Astrocyte (in vitro differentiated cells and primary cell): Measurements from ENCODE around the gene JAK3. TPM values are rescaled to one million over a fixed set of nuclear protein-coding genes. Genes with fewer than 3 reads are reported as not detected.

Experiments
- DNase-seq: peaks from one replicate; pipeline ENCODE4 v3.0.0-alpha.2; 2010; ENCODE audit warnings: low read depth
- FAIRE-seq: peaks from 2 replicates; lab custom pipeline; 2011; peaks lifted over from hg19 to GRCh38; lab: Jason Lieb, UNC
- H2AFZ ChIP-seq: 2 replicates; pipeline ENCODE4 v1.6.0; 2012; ENCODE audit warnings: low read depth, low read length, inconsistent platforms
- H3K27ac ChIP-seq: 2 replicates; pipeline ENCODE4 v1.5.1; 2011; ENCODE audit warnings: low read depth, low read length, inconsistent platforms
- H3K27me3 ChIP-seq: 2 replicates; pipeline ENCODE4 v1.6.0; 2011; ENCODE audit warnings: low read length, inconsistent platforms; ENCODE audit not compliant: insufficient read depth
- H3K36me3 ChIP-seq: 2 replicates; pipeline ENCODE4 v1.5.1; 2011; ENCODE audit warnings: low read length, inconsistent platforms; ENCODE audit not compliant: insufficient read depth
- H3K4me1 ChIP-seq: 2 replicates; pipeline ENCODE4 v1.5.1; 2011; ENCODE audit warnings: low read length, inconsistent platforms; ENCODE audit not compliant: insufficient read depth
- H3K4me2 ChIP-seq: 2 replicates; pipeline ENCODE4 v1.6.0; 2012; ENCODE audit warnings: low read length, inconsistent platforms
- H3K4me3 ChIP-seq: 2 replicates; pipeline ENCODE4 v1.5.1; 2011; ENCODE audit warnings: low read depth, mild to moderate bottlenecking, low read length, inconsistent platforms; ENCODE audit not compliant: insufficient read depth
- H3K79me2 ChIP-seq: 2 replicates; pipeline ENCODE4 v1.6.0; 2012; ENCODE audit warnings: mild to moderate bottlenecking, low read length, inconsistent platforms; ENCODE audit not compliant: insufficient read depth
- H3K9ac ChIP-seq: 2 replicates; pipeline ENCODE4 v1.6.0; 2012; ENCODE audit warnings: mild to moderate bottlenecking, low read length, inconsistent platforms
- H3K9me3 ChIP-seq: 2 replicates; pipeline ENCODE4 v1.5.1; 2012; ENCODE audit warnings: low read depth, mild to moderate bottlenecking, low read length, inconsistent platforms; ENCODE audit not compliant: insufficient read depth
- H4K20me1 ChIP-seq: 2 replicates; pipeline ENCODE4 v1.6.0; 2012; ENCODE audit warnings: low read length, inconsistent platforms; ENCODE audit not compliant: insufficient read depth
- H3K27ac Mint-ChIP-seq: one replicate; pipeline ENCODE4 v1.8.0; 2021; ENCODE audit warnings: mild to moderate bottlenecking, mixed read lengths; ENCODE audit not compliant: unreplicated experiment
- H3K27me3 Mint-ChIP-seq: one replicate; pipeline ENCODE4 v1.8.0; 2021; ENCODE audit warnings: low read depth, mixed read lengths; ENCODE audit not compliant: unreplicated experiment
- H3K36me3 Mint-ChIP-seq: one replicate; pipeline ENCODE4 v1.8.0; 2021; ENCODE audit warnings: low read depth, mixed read lengths; ENCODE audit not compliant: unreplicated experiment
- H3K4me1 Mint-ChIP-seq: one replicate; pipeline ENCODE4 v1.8.0; 2021; ENCODE audit warnings: low read depth, mixed read lengths; ENCODE audit not compliant: unreplicated experiment
- H3K4me3 Mint-ChIP-seq: one replicate; pipeline ENCODE4 v1.8.0; 2021; ENCODE audit warnings: mild to moderate bottlenecking, moderate library complexity, mixed read lengths; ENCODE audit not compliant: unreplicated experiment
- H3K9me3 Mint-ChIP-seq: one replicate; pipeline ENCODE4 v1.8.0; 2021; ENCODE audit warnings: mild to moderate bottlenecking, mixed read lengths; ENCODE audit not compliant: unreplicated experiment
- CTCF ChIP-seq: IDR thresholded peaks from 2 replicates; pipeline ENCODE4 v1.5.1; 2011; ENCODE audit warnings: low read depth, mild to moderate bottlenecking, inconsistent platforms, low read length, moderate library complexity; ENCODE audit not compliant: insufficient read depth
- EZH2 ChIP-seq: IDR thresholded peaks from 2 replicates; pipeline ENCODE4 v1.6.1; 2012; ENCODE audit warnings: mild to moderate bottlenecking, low read length, inconsistent platforms; ENCODE audit not compliant: insufficient read depth
- total RNA-seq: library from RNA; stranded (reverse); gene quantifications from 2 replicates; pipeline ENCODE4 v1.2.1, GENCODE V29; 2021

The JAK3 gene
- total RNA-seq, 1 donor from 2014 or later: 1.00 TPM

GRCh38 chr19:17794731-17795494, 52.9 kb downstream of the JAK3 start, which contains the start of gene B3GNT3:
B3GNT3 (plus strand) TSS chr19:17795138; CDS start chr19:17807808, 12,670 bp downstream.
- no peaks in the 10 kb centered on the region for H3K36me3 ChIP-seq
- no peaks in the 10 kb centered on the region for H3K4me1 ChIP-seq
- no peak for FAIRE-seq
- Mint-ChIP-seq H3K4me1 (peaks cover 2% of the 10 kb centered on the region), H3K4me3 (no peak within 1 kb of the TSS), H3K36me3 (no peaks in the 10 kb centered on the region), H3K9me3 (no peaks in the 10 kb centered on the region), H3K27me3 (peaks cover 41% of the 10 kb centered on the region), H3K27ac (no peak within 1 kb of the TSS)
- H3K4me2 ChIP-seq: peak within 1 kb of the TSS; percentile 11
- no peaks in the 10 kb centered on the region for H4K20me1 ChIP-seq
- TF ChIP-seq EZH2 (peak; percentile 82), CTCF (no peak)
- DNase-seq: no peak
- H3K79me2 ChIP-seq: no peaks in the 10 kb centered on the region
- H3K4me3 ChIP-seq: no peak within 1 kb of the TSS
- no peak within 1 kb of the TSS for H2AFZ ChIP-seq
- H3K9ac ChIP-seq: no peak within 1 kb of the TSS
- H3K27me3 ChIP-seq: peaks cover 32% of the 10 kb centered on the region
- no peak within 1 kb of the TSS for H3K27ac ChIP-seq
- no peaks in the 10 kb centered on the region for H3K9me3 ChIP-seq

GRCh38 chr19:17794412-17794730, 53.4 kb downstream of the JAK3 start:
- no peaks in the 10 kb centered on the region for H3K36me3 ChIP-seq
- H3K9ac ChIP-seq: no peak overlapping the region
- H4K20me1 ChIP-seq: no peaks in the 10 kb centered on the region
- Mint-ChIP-seq H3K27me3 (peaks cover 39% of the 10 kb centered on the region), H3K4me1 (peaks cover 2% of the 10 kb centered on the region), H3K36me3 (no peaks in the 10 kb centered on the region), H3K27ac (no peak overlapping the region), H3K9me3 (no peaks in the 10 kb centered on the region), H3K4me3 (no peak overlapping the region)
- DNase-seq: no peak
- H3K4me1 ChIP-seq: no peaks in the 10 kb centered on the region
- H3K9me3 ChIP-seq: no peaks in the 10 kb centered on the region
- H3K79me2 ChIP-seq: no peaks in the 10 kb centered on the region
- FAIRE-seq: no peak
- H3K27me3 ChIP-seq: peaks cover 32% of the 10 kb centered on the region
- no peak overlapping the region for H3K4me3 ChIP-seq
- H3K4me2 ChIP-seq: no peak overlapping the region
- TF ChIP-seq EZH2 (no peak), CTCF (no peak)
- no peak overlapping the region for H3K27ac ChIP-seq
- no peak overlapping the region for H2AFZ ChIP-seq
